H1 (cell line): ENCODE results near the gene DNAJC2. TPM values are rescaled to one million over a fixed set of nuclear protein-coding genes. Genes with fewer than 3 reads are reported as not detected.

ENCODE experiments used
- CHD7 ChIP-seq: fragments of 300-600 bp; sonication (generic); IDR thresholded peaks from 2 replicates; pipeline ENCODE4 v1.7.1; 2012; ENCODE audit warnings: low read length, moderate library complexity, mild to moderate bottlenecking, inconsistent platforms; ENCODE audit not compliant: insufficient replicate concordance
- CTBP2 ChIP-seq: IDR thresholded peaks from 2 replicates; pipeline ENCODE4 v1.7.0; 2011; ENCODE audit warnings: borderline replicate concordance, mild to moderate bottlenecking, moderate library complexity, mixed read lengths, low read length; ENCODE audit not compliant: insufficient read depth, insufficient read length
- GTF2F1 ChIP-seq: IDR thresholded peaks from 2 replicates; pipeline ENCODE4 v1.6.1; 2012; ENCODE audit warnings: low read depth, low read length, improper control_type of control experiment, borderline replicate concordance
- KDM1A ChIP-seq: fragments of 200-600, 300-600 bp; sonication (generic); IDR thresholded peaks from 2 replicates; pipeline ENCODE4 v1.7.1; 2016; ENCODE audit warnings: mild to moderate bottlenecking, low read length, borderline replicate concordance
- MAFK ChIP-seq: IDR thresholded peaks from 2 replicates; pipeline ENCODE4 v1.6.1; 2012; ENCODE audit warnings: low read depth, mild to moderate bottlenecking, improper control_type of control experiment, low read length
- PHF8 ChIP-seq: fragments of 200-600 bp; sonication (generic); conservative IDR thresholded peaks from 2 replicates; pipeline ENCODE4 v1.7.1; 2012; ENCODE audit warnings: low read depth, mild to moderate bottlenecking, inconsistent platforms, low read length, moderate library complexity
- SAP30 ChIP-seq: fragments of 300-600 bp; sonication (generic); IDR thresholded peaks from 2 replicates; pipeline ENCODE4 v1.7.1; 2012; ENCODE audit warnings: low read length, moderate library complexity, mild to moderate bottlenecking, inconsistent platforms; ENCODE audit not compliant: insufficient read depth, insufficient replicate concordance
- SP1 ChIP-seq: IDR thresholded peaks from 2 replicates; pipeline ENCODE4 v1.6.1; 2011; ENCODE audit warnings: low read depth, low read length
- TEAD4 ChIP-seq: IDR thresholded peaks from 2 replicates; pipeline ENCODE4 v1.6.1; 2012; ENCODE audit warnings: low read depth, low read length, inconsistent platforms, mixed read lengths
- polyA plus RNA-seq, 7 experiments: library from polyadenylated mRNA; depleted of rRNA in 3 of 7; stranded (reverse) in 5 of 7; unstranded in 2 of 7; fragments of >200 nt in 5 of 7; fragments of 200-250 nt in 2 of 7; gene quantifications; 1 replicate in 5 of 7; 2 replicates in 1 of 7; 4 replicates in 1 of 7; pipeline versions ENCODE4 v1.2.1 to v1.2.3, GENCODE V29; 2011 to 2013; ENCODE audit warnings: missing spikeins in 2 of 7, mixed read lengths in 2 of 7
- total RNA-seq: library from RNA; stranded (reverse); fragmentation: NEBNext Ultra II Directional; extraction: Animal tissue kit (Norgen Biotek cat#: 25700); gene quantifications from 2 replicates; pipeline ENCODE4 v1.2.1, GENCODE V29; 2021

The DNAJC2 gene
- total and polyA plus RNA-seq, 2 of the 8 experiments (the other 6 are each of a cell fraction or from before 2014, with no cell fraction given): 9.8 to 42.2 TPM

- no peak for TF ChIP-seq SAP30
- peak; percentile 99 for TF ChIP-seq PHF8
- TF ChIP-seq SP1: no peak
- TF ChIP-seq CHD7: no peak
- no peak for TF ChIP-seq CTBP2
- TF ChIP-seq GTF2F1: no peak
- TF ChIP-seq KDM1A: no peak
- no peak for TF ChIP-seq TEAD4
- TF ChIP-seq MAFK: no peak; the same call in 1 of the 2 replicates
Measured at GRCh38 chr7:103296901-103297836, 47.4 kb downstream of the DNAJC2 start, which contains the start of gene PMPCB (continued).
